ENCODE results near the gene COX14.
"Not testable (repeated sequence)": the region's sequence is repeated elsewhere in the genome, so short reads cannot be mapped to it uniquely, and the experiment has no call there.

DNA sequence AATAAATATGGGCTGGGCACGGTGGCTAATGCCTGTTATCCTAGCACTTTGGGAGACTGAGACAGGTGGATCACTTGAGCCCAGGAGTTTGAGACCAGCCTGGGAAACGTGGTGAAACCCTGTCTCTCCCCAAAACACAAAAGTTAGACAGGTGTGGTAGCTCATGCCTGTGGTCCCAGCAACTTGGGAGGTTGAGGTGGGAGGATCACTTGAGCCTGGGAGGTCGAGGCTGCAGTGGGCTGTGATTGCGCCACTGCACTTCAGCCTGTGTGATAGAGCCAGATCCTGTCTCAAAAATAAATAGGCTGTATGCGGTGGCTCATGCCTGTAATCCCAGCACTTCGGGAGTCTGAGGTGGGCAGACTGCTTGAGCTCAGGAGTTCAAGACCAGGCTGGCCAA lies 36.0 kb downstream of the COX14 start:
- TF ChIP-seq ZNF274 (IDR thresholded peaks at IDR 0.05; ENCODE audit: low read depth, low read length); SUZ12 (IDR thresholded peaks at IDR 0.05; ENCODE audit: extremely low read depth, insufficient read depth, insufficient read length); YY1 (IDR thresholded peaks at IDR 0.05; ENCODE audit: insufficient read depth, insufficient read length): not testable (repeated sequence)

Measured in NT2/D1 (cell line).